ENCODE data around the gene BCOR. TPM values are rescaled to one million over a fixed set of nuclear protein-coding genes. Genes with fewer than 3 reads are reported as not detected.

BCOR gene
- total and polyA plus RNA-seq, 9 of the 15 experiments (the other 6 are each of a cell fraction or from before 2014, with no cell fraction given), result 27.5 to 113 (median 37.6) TPM

- peaks cover 16 to 24% of the 10 kb centered on the region in 2 experiments; a peak in 4 of 5 replicates for H3K4me1 ChIP-seq (replicated peaks in 1 of 2; ENCODE audit: control insufficient read depth in 2 of 2, insufficient read depth in 2 of 2, low read length in 2 of 2)
- H3K79me2 ChIP-seq (ENCODE audit: control insufficient read depth, insufficient read depth, low read length), result peaks cover 11% of the 10 kb centered on the region; the same call in 2 of the 3 replicates
- no TSS peak for BruUV-seq (replicated peaks)
- H3K9me3 ChIP-seq (replicated peaks; ENCODE audit: control insufficient read depth, insufficient read depth, low read depth, low read length), result no peaks in the 10 kb centered on the region
- H3K27ac ChIP-seq (ENCODE audit: extremely low read depth, low read depth, low read length), result no peak overlapping the region
- no peak overlapping the region for H3K4me3 ChIP-seq
- intact Hi-C loops (cut with micrococcal nuclease) (no loop called here), in situ Hi-C loops (cut with MboI) (no loop called here)
- ChIA-PET POLR2A (no interaction called here), CTCF (ENCODE audit: low intra/inter-chr PET ratio) (no interaction called here)
- no peak for DNase-seq (ENCODE audit: extremely low read depth in 1 of 4, low spot score in 3 of 4)
- H3K27me3 ChIP-seq (ENCODE audit: control insufficient read depth in 2 of 2, insufficient read depth in 2 of 2, low read length in 2 of 2), result no peaks in the 10 kb centered on the region
- H3K4me2 ChIP-seq (ENCODE audit: insufficient read depth, low read length), result no peak overlapping the region
- no peak for FAIRE-seq
- H3K9me1 ChIP-seq (ENCODE audit: control insufficient read depth, insufficient read depth, low read length), result no peaks in the 10 kb centered on the region
- no peak overlapping the region for H3K9ac ChIP-seq (ENCODE audit: insufficient read depth in 1 of 2, low read depth in 2 of 2, low read length in 2 of 2)
- H3K36me3 ChIP-seq (ENCODE audit: control insufficient read depth, insufficient read depth, low read length), result no peaks in the 10 kb centered on the region; the same call in 2 of the 3 replicates
- H2AFZ ChIP-seq (ENCODE audit: low read depth, low read length), result no peak overlapping the region
- TF ChIP-seq ATF1 (CRISPR knock-in tag; IDR thresholded peaks at IDR 0.05) (no peak), ATF1 (tag; IDR thresholded peaks at IDR 0.05) (no peak), E2F1 (CRISPR knock-in tag; IDR thresholded peaks at IDR 0.05) (no peak), ZNF764 (CRISPR knock-in tag; IDR thresholded peaks at IDR 0.05; ENCODE audit: low read depth) (no peak), HMGXB4 (CRISPR knock-in tag; IDR thresholded peaks at IDR 0.05) (no peak), SMAD3 (CRISPR knock-in tag; conservative IDR thresholded peaks at IDR 0.05) (no peak), ZNF449 (CRISPR knock-in tag; IDR thresholded peaks at IDR 0.05) (no peak), NFIX (CRISPR knock-in tag; IDR thresholded peaks at IDR 0.05; ENCODE audit: low read depth) (no peak), ELF4 (CRISPR knock-in tag; IDR thresholded peaks at IDR 0.05) (no peak), MIER1 (IDR thresholded peaks at IDR 0.05; ENCODE audit: low read depth) (no peak), U2AF2 (optimal IDR thresholded peaks at IDR 0.05; ENCODE audit: low read depth, low read length) (no peak), MAFG (tag; conservative IDR thresholded peaks at IDR 0.05) (no peak)
- WGBS (ENCODE audit: insufficient coverage, low coverage, missing lambda C conversion rate), result 80% methylated on average over 1 of the region's 5 CpGs
- no peak for ATAC-seq
- no peaks in the 10 kb centered on the region for H4K20me1 ChIP-seq (replicated peaks; ENCODE audit: control insufficient read depth, insufficient read depth, low read length)
Observed at GRCh38 chrX:40121618-40122017, 23.9 kb upstream of the BCOR start.
